Kidney epithelial cell (primary cell): Measurements from ENCODE around the gene GARNL3. TPM values are rescaled to one million over a fixed set of nuclear protein-coding genes. Genes with fewer than 3 reads are reported as not detected.

ENCODE experiments used
- DNase-seq: peaks from one replicate; pipeline ENCODE4 v3.0.0-alpha.2; 2010; ENCODE audit warnings: low read depth
- H3K27me3 ChIP-seq: 2 replicates; pipeline ENCODE4 v1.6.0; 2011; ENCODE audit warnings: low read length; ENCODE audit not compliant: control insufficient read depth, insufficient read depth
- H3K36me3 ChIP-seq: 2 replicates; pipeline ENCODE4 v1.5.1; 2011; ENCODE audit warnings: low read length; ENCODE audit not compliant: control insufficient read depth, insufficient read depth
- H3K4me3 ChIP-seq: 2 replicates; pipeline ENCODE4 v1.5.1; 2011; ENCODE audit warnings: low read depth, mild to moderate bottlenecking, control low read depth, low read length
- CTCF ChIP-seq: IDR thresholded peaks from 2 replicates; pipeline ENCODE4 v1.5.1; 2011; ENCODE audit warnings: mild to moderate bottlenecking, moderate library complexity, low read length, control low read depth, inconsistent platforms; ENCODE audit not compliant: insufficient read depth, poor library complexity, severe bottlenecking
- total RNA-seq: library from RNA; depleted of rRNA; stranded (reverse); fragments of >200 nt; gene quantifications from 2 replicates; pipeline ENCODE4 v1.2.3, GENCODE V29; 2015

The GARNL3 gene
- total RNA-seq, 1 donor from 2014 or later, result 5.3 TPM

DNA sequence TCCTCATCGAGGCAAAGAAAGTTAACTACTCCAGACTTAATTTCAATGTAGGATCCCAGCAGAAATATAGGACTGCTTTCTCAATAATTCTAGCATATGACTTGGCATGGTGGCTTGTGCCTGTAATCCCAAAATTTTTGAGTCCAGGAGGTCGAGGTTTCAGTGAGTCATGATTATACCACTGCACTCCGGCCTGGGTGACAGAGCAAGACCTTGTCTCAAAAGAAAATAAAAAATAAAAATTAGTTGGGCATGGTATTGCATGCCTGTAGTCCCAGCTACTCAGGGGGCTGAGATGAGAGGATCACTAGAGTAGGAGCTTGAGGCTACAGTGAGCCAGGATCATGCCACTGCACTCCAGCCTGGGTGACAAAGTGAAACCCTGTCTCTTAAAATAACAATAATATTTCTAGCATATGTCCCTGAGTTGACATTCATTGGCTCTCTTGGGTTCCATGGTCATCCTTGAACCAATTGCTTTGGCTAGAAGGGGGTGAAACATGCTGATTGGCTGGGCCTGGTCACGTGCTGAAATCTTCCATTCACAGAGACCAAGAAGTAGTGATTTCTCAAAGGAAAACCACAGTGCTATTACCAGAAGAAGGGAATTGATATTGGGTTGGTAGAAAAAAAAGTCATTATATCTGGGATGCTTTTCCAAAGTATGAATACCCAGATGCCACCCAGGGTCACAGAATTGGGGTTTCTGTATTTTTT, 31.6 kb upstream of the GARNL3 start:
- Histone ChIP-seq H3K4me3 (no peak overlapping the region), H3K27me3 (no peaks in the 10 kb centered on the region), H3K36me3 (no peaks in the 10 kb centered on the region)
- TF ChIP-seq CTCF, result no peak
- DNase-seq, result no peak

- Histone ChIP-seq H3K27me3 (no peaks in the 10 kb centered on the region), H3K4me3 (no peak overlapping the region), H3K36me3 (no peaks in the 10 kb centered on the region)
- DNase-seq, result no peak
- no peak for TF ChIP-seq CTCF
Observed at GRCh38 chr9:127233550-127233949, 31.0 kb upstream of the GARNL3 start.

DNA sequence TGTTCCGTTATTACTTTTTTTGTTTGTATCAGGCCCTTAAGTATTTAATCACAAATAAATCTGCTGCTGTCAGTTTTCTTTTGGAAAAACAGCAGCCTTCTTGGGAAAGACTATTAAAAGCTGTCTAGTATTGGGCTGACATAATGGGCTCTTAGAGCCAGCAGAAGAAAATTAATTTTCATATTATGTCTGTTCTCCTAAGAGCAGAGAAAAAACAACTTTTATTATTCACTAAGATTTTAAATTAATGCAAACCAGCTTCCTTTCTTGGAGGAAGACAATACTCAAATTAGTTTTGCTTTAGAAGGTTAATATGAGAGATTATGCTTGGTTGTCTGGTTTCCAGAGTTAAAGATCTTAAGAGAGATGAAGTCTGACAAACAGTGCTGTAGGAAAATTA, 30.6 kb upstream of the GARNL3 start:
- H3K27me3 ChIP-seq, result no peaks in the 10 kb centered on the region
- H3K36me3 ChIP-seq, result no peaks in the 10 kb centered on the region
- TF ChIP-seq CTCF, result no peak
- no peak for DNase-seq
- H3K4me3 ChIP-seq, result no peak overlapping the region

- no peaks in the 10 kb centered on the region for H3K36me3 ChIP-seq
- no peaks in the 10 kb centered on the region for H3K27me3 ChIP-seq
- no peak for DNase-seq
- H3K4me3 ChIP-seq, result no peak overlapping the region
- TF ChIP-seq CTCF, result no peak
Observed at GRCh38 chr9:127237801-127238200, 26.8 kb upstream of the GARNL3 start.

DNA sequence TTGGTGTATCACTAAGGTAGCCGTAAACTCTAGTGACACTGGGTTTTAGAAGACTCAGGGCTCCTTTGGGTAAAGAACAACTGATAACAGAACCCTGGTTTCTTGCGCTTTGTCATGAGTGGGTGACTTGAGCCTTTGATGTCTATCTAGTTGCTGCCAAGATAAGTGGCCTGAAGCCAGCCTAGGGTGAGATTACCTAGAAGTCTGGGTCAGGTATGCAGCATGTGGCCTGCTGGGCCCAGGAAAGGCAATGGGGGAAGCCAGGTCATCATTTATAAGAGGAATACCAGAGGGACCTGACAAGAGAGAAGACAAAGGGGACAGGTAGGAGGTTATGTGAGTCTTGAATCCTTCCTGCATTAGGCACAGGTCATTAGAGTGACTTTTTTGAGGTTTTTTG, 23.2 kb upstream of the GARNL3 start:
- TF ChIP-seq CTCF, result no peak
- Histone ChIP-seq H3K27me3 (no peaks in the 10 kb centered on the region), H3K4me3 (no peak overlapping the region), H3K36me3 (no peaks in the 10 kb centered on the region)
- no peak for DNase-seq
